SK-N-SH (cell line): ENCODE measurements around the gene AGO3. TPM values are rescaled to one million over a fixed set of nuclear protein-coding genes. Genes with fewer than 3 reads are reported as not detected.
"Not testable (repeated sequence)": the region's sequence is repeated elsewhere in the genome, so short reads cannot be mapped to it uniquely, and the experiment has no call there.

Experiments
- CTCF ChIA-PET: fragments of 300-600, 350-600 bp; formaldehyde crosslinking; extraction: SDS; loops from one replicate; lab custom pipeline; 2021; lab: Yijun Ruan, JAX
- POLR2A ChIA-PET: fragments of 350-600 bp; sonication (Branson Sonifier 250); formaldehyde crosslinking; extraction: SDS; loops from one replicate; lab custom pipeline; 2020; ENCODE audit warnings: antibody characterized with exemption, inconsistent platforms; lab: Yijun Ruan, JAX
- DNase-seq: peaks from one replicate; pipeline ENCODE4 v3.0.0; 2012
- H2AFZ ChIP-seq: fragments of 200-600 bp; sonication (generic); 2 replicates; pipeline ENCODE4 v1.8.1; 2016; ENCODE audit warnings: antibody characterized with exemption, mild to moderate bottlenecking, low read depth
- H3F3A ChIP-seq: fragments of 200-600 bp; sonication (generic); replicated peaks from 2 replicates; pipeline ENCODE3; 2016; ENCODE audit warnings: antibody characterized with exemption, mild to moderate bottlenecking; ENCODE audit not compliant: insufficient read depth
- H3K27ac ChIP-seq, 2 experiments: fragments of 200-500 bp in 1 of 2; fragments of 200-600 bp in 1 of 2; sonication (Bioruptor generic) in 1 of 2; sonication (generic), shearing (Covaris generic) in 1 of 2; 2 replicates each; pipeline versions ENCODE4 v1.5.1 to v1.6.1; 2014 to 2016; ENCODE audit warnings: low read depth in 2 of 2, inconsistent platforms in 1 of 2, low read length in 1 of 2, mild to moderate bottlenecking in 1 of 2, mixed read lengths in 1 of 2
- H3K27me3 ChIP-seq: fragments of 200-600 bp; sonication (generic), shearing (Covaris generic); 2 replicates; pipeline ENCODE4 v1.6.1; 2016; ENCODE audit warnings: mixed run types; ENCODE audit not compliant: insufficient read depth
- H3K36me3 ChIP-seq, 2 experiments: fragments of 200-500 bp in 1 of 2; fragments of 200-600 bp in 1 of 2; sonication (Bioruptor generic) in 1 of 2; sonication (generic) in 1 of 2; replicated peaks in 1 of 2; 2 replicates each; pipeline versions ENCODE3 to v1.5.1; 2014 to 2016; ENCODE audit warnings: low read length in 1 of 2, mild to moderate bottlenecking in 1 of 2; ENCODE audit not compliant: insufficient read depth in 2 of 2, control insufficient read depth in 1 of 2
- H3K4me1 ChIP-seq, 2 experiments: fragments of 200-500 bp in 1 of 2; fragments of 200-600 bp in 1 of 2; sonication (Bioruptor generic) in 1 of 2; sonication (generic), shearing (Covaris generic) in 1 of 2; 2 replicates each; pipeline versions ENCODE4 v1.5.1 to v1.6.1; 2014 to 2016; ENCODE audit warnings: low read depth in 1 of 2, low read length in 1 of 2, mixed run types in 1 of 2; ENCODE audit not compliant: insufficient read depth in 2 of 2, control insufficient read depth in 1 of 2
- H3K4me2 ChIP-seq: fragments of 200-600 bp; sonication (generic), shearing (Covaris generic); 2 replicates; pipeline ENCODE4 v1.6.1; 2017; ENCODE audit warnings: mixed run types
- H3K4me3 ChIP-seq, 2 experiments: fragments of 200-500 bp in 1 of 2; fragments of 200-600 bp in 1 of 2; sonication (Bioruptor generic) in 1 of 2; sonication (generic), shearing (Covaris generic) in 1 of 2; 2 replicates each; pipeline versions ENCODE4 v1.5.1 to v1.8.1; 2014 to 2016; ENCODE audit warnings: low read depth in 2 of 2, inconsistent platforms in 1 of 2, low read length in 1 of 2, mild to moderate bottlenecking in 1 of 2, mixed read lengths in 1 of 2, moderate library complexity in 1 of 2
- H3K79me2 ChIP-seq: fragments of 200-600 bp; sonication (generic); 2 replicates; pipeline ENCODE4 v1.8.1; 2017; ENCODE audit warnings: mild to moderate bottlenecking; ENCODE audit not compliant: insufficient read depth
- H3K9ac ChIP-seq: fragments of 200-600 bp; sonication (generic); 2 replicates; pipeline ENCODE4 v1.6.1; 2017; ENCODE audit warnings: mixed run types
- H3K9me2 ChIP-seq: fragments of 200-600 bp; sonication (generic); 2 replicates; pipeline ENCODE4 v1.6.1; 2017; ENCODE audit warnings: mixed run types
- H3K9me3 ChIP-seq: fragments of 200-600 bp; sonication (generic); 2 replicates; pipeline ENCODE4 v1.6.1; 2017; ENCODE audit warnings: mixed run types, mild to moderate bottlenecking, moderate library complexity
- H4K20me1 ChIP-seq: fragments of 200-600 bp; sonication (generic); 2 replicates; pipeline ENCODE4 v1.6.1; 2017; ENCODE audit warnings: mild to moderate bottlenecking, mixed run types; ENCODE audit not compliant: insufficient read depth
- EZH2phosphoT487 ChIP-seq: fragments of 200-600 bp; sonication (generic); IDR thresholded peaks from 2 replicates; pipeline ENCODE4 v1.6.1; 2017; ENCODE audit warnings: low read depth, mixed run types, mild to moderate bottlenecking, antibody characterized with exemption, moderate library complexity, borderline replicate concordance
- JUND ChIP-seq: IDR thresholded peaks from 2 replicates; pipeline ENCODE4 v1.4.0; 2012
- NFIC ChIP-seq: IDR thresholded peaks from 2 replicates; pipeline ENCODE4 v1.4.0; 2012; ENCODE audit warnings: borderline replicate concordance
- RAD21 ChIP-seq: IDR thresholded peaks from 2 replicates; pipeline ENCODE4 v1.6.1; 2012; ENCODE audit warnings: mild to moderate bottlenecking, low read length
- TAF1 ChIP-seq: IDR thresholded peaks from 2 replicates; pipeline ENCODE4 v1.6.1; 2012; ENCODE audit warnings: low read depth, mild to moderate bottlenecking, low read length, moderate library complexity, borderline replicate concordance
- TCF12 ChIP-seq: IDR thresholded peaks from 2 replicates; pipeline ENCODE4 v1.4.0; 2012
- WGBS: methylation state at CpG from one replicate; pipeline ENCODE4 v1.1.6; 2017; ENCODE audit warnings: low lambda C conversion rate; 5-methylcytosine and 5-hydroxymethylcytosine counted together
- polyA plus RNA-seq, 3 experiments: library from polyadenylated mRNA; depleted of rRNA; stranded (reverse); fragments of >200 nt; gene quantifications; 2 replicates each; pipeline ENCODE4 v1.2.3, GENCODE V29; 2012
- TF ChIP-seq, protein P1 (sequence below): fragments of 150-350 bp; IDR thresholded peaks from 2 replicates; pipeline ENCODE4 v1.6.1; 2016; ENCODE audit warnings: mild to moderate bottlenecking, low read depth, low read length
- TF ChIP-seq, protein P2 (sequence below): IDR thresholded peaks from 2 replicates; pipeline ENCODE4 v1.4.0; 2012; ENCODE audit warnings: low read depth, borderline replicate concordance
- TF ChIP-seq, protein P3 (sequence below): IDR thresholded peaks from 2 replicates; pipeline ENCODE4 v1.6.1; 2012; ENCODE audit warnings: mild to moderate bottlenecking, low read depth, low read length, moderate library complexity
- TF ChIP-seq, protein P4 (sequence below): fragments of 150-350 bp; IDR thresholded peaks from 2 replicates; pipeline ENCODE4 v1.6.1; 2017; ENCODE audit warnings: antibody characterized with exemption, low read length, low read depth, borderline replicate concordance
- TF ChIP-seq, protein P5 (sequence below): fragments of 200-600 bp; sonication (generic); IDR thresholded peaks from 2 replicates; pipeline ENCODE4 v1.6.1; 2017; ENCODE audit warnings: antibody characterized with exemption, mild to moderate bottlenecking, moderate library complexity

AGO3 gene
- polyA plus RNA-seq, 1 of the 3 experiments (the other 2 are of a cell fraction) = 6.7 TPM

DNA sequence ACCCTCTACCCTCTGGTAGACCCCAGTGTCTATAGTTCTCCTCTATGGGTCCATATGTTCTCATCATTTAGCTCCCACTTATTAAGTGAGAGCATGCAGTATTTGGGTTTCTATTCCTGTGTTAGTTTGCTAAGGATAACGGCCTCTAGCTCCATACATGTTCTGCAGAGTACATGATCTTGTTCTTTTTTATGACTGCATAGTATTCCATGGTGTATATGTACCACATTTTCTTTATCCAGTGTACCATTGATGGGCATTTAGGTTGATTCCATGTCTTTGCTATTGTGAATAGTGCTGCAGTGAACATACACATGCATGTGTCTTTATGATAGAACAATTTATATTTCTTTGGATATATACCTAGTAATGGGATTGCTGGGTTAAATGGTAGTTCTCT, 33.4 kb downstream of the AGO3 start:
- H4K20me1 ChIP-seq, H3K4me1 ChIP-seq, CTCF ChIA-PET, H3K9me3 ChIP-seq, H3K9ac ChIP-seq, DNase-seq, H3F3A ChIP-seq, H3K27ac ChIP-seq, H3K27me3 ChIP-seq, H3K4me3 ChIP-seq, H2AFZ ChIP-seq, H3K4me2 ChIP-seq, H3K9me2 ChIP-seq, POLR2A ChIA-PET: not testable (repeated sequence)
- H3K36me3 ChIP-seq = peaks cover 6 to 12% of the 10 kb centered on the region in 2 experiments
- WGBS = 96% methylated on average over 1 of the region's 1 CpG
- H3K79me2 ChIP-seq = peaks cover 39% of the 10 kb centered on the region

DNA sequence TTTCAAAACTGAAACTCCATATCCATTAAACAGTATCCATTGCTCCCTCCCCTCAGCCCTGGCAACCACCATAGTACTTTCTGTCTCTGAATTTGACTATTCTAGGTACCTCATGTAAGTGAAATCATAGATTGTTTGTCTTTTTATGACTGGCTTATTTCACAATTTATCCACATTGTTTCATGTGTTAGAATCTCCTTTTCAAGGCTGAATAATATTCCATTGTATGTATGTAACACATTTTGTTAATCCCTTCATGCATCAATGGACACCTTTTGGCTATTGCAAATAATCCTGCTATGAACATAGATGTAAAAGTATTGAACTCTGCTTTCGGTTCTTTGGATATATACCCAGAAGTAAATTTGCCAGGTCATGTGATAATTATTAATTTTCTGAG, 37.5 kb downstream of the AGO3 start:
- CTCF ChIA-PET = no interaction called here
- Histone ChIP-seq H3K9me2 (no peaks in the 10 kb centered on the region), H3K36me3 (peaks cover 27 to 31% of the 10 kb centered on the region in 2 experiments), H3K27me3 (no peaks in the 10 kb centered on the region), H3K9ac (no peak overlapping the region), H3K27ac (no peak overlapping the region), H3K4me2 (no peak overlapping the region), H3K79me2 (peaks cover 38% of the 10 kb centered on the region), H3K4me3 (no peak overlapping the region), H3K9me3 (no peaks in the 10 kb centered on the region)
- POLR2A ChIA-PET = no interaction called here
- DNase-seq = no peak
- 91% methylated on average over 1 of the region's 1 CpG for WGBS
- TF ChIP-seq, protein P1, sequence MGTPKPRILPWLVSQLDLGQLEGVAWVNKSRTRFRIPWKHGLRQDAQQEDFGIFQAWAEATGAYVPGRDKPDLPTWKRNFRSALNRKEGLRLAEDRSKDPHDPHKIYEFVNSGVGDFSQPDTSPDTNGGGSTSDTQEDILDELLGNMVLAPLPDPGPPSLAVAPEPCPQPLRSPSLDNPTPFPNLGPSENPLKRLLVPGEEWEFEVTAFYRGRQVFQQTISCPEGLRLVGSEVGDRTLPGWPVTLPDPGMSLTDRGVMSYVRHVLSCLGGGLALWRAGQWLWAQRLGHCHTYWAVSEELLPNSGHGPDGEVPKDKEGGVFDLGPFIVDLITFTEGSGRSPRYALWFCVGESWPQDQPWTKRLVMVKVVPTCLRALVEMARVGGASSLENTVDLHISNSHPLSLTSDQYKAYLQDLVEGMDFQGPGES = no peak
- TF ChIP-seq, protein P2, sequence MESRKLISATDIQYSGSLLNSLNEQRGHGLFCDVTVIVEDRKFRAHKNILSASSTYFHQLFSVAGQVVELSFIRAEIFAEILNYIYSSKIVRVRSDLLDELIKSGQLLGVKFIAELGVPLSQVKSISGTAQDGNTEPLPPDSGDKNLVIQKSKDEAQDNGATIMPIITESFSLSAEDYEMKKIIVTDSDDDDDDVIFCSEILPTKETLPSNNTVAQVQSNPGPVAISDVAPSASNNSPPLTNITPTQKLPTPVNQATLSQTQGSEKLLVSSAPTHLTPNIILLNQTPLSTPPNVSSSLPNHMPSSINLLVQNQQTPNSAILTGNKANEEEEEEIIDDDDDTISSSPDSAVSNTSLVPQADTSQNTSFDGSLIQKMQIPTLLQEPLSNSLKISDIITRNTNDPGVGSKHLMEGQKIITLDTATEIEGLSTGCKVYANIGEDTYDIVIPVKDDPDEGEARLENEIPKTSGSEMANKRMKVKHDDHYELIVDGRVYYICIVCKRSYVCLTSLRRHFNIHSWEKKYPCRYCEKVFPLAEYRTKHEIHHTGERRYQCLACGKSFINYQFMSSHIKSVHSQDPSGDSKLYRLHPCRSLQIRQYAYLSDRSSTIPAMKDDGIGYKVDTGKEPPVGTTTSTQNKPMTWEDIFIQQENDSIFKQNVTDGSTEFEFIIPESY = no peak
- no peak for TF ChIP-seq EZH2phosphoT487
- TF ChIP-seq RAD21 = no peak
- TF ChIP-seq, protein P3, sequence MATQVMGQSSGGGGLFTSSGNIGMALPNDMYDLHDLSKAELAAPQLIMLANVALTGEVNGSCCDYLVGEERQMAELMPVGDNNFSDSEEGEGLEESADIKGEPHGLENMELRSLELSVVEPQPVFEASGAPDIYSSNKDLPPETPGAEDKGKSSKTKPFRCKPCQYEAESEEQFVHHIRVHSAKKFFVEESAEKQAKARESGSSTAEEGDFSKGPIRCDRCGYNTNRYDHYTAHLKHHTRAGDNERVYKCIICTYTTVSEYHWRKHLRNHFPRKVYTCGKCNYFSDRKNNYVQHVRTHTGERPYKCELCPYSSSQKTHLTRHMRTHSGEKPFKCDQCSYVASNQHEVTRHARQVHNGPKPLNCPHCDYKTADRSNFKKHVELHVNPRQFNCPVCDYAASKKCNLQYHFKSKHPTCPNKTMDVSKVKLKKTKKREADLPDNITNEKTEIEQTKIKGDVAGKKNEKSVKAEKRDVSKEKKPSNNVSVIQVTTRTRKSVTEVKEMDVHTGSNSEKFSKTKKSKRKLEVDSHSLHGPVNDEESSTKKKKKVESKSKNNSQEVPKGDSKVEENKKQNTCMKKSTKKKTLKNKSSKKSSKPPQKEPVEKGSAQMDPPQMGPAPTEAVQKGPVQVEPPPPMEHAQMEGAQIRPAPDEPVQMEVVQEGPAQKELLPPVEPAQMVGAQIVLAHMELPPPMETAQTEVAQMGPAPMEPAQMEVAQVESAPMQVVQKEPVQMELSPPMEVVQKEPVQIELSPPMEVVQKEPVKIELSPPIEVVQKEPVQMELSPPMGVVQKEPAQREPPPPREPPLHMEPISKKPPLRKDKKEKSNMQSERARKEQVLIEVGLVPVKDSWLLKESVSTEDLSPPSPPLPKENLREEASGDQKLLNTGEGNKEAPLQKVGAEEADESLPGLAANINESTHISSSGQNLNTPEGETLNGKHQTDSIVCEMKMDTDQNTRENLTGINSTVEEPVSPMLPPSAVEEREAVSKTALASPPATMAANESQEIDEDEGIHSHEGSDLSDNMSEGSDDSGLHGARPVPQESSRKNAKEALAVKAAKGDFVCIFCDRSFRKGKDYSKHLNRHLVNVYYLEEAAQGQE = no peak
- no peak for TF ChIP-seq NFIC
- no peak for TF ChIP-seq TAF1
- TF ChIP-seq, protein P4, sequence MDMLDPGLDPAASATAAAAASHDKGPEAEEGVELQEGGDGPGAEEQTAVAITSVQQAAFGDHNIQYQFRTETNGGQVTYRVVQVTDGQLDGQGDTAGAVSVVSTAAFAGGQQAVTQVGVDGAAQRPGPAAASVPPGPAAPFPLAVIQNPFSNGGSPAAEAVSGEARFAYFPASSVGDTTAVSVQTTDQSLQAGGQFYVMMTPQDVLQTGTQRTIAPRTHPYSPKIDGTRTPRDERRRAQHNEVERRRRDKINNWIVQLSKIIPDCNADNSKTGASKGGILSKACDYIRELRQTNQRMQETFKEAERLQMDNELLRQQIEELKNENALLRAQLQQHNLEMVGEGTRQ = no peak
- no peak for TF ChIP-seq JUND
- no peak for TF ChIP-seq TCF12
- TF ChIP-seq, protein P5, sequence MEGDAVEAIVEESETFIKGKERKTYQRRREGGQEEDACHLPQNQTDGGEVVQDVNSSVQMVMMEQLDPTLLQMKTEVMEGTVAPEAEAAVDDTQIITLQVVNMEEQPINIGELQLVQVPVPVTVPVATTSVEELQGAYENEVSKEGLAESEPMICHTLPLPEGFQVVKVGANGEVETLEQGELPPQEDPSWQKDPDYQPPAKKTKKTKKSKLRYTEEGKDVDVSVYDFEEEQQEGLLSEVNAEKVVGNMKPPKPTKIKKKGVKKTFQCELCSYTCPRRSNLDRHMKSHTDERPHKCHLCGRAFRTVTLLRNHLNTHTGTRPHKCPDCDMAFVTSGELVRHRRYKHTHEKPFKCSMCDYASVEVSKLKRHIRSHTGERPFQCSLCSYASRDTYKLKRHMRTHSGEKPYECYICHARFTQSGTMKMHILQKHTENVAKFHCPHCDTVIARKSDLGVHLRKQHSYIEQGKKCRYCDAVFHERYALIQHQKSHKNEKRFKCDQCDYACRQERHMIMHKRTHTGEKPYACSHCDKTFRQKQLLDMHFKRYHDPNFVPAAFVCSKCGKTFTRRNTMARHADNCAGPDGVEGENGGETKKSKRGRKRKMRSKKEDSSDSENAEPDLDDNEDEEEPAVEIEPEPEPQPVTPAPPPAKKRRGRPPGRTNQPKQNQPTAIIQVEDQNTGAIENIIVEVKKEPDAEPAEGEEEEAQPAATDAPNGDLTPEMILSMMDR = no peak
- TF ChIP-seq, all 33 proteins: peak for 0
- H2AFZ ChIP-seq = no peak overlapping the region
- peaks cover 5% of the 10 kb centered on the region for H3F3A ChIP-seq
- no peaks in the 10 kb centered on the region for H3K4me1 ChIP-seq
- no peaks in the 10 kb centered on the region for H4K20me1 ChIP-seq
